GM19328 (cell line): Measurements from ENCODE around the gene DPP6.
"Not testable (repeated sequence)": the region's sequence is repeated elsewhere in the genome, so short reads cannot be mapped to it uniquely, and the experiment has no call there.

Experiments
- ATAC-seq: cut with Tn5 transposase; IDR thresholded peaks from one replicate; pipeline ENCODE4 v1.9.1; 2021; ENCODE audit warnings: mild to moderate bottlenecking, moderate library complexity; ENCODE audit not compliant: unreplicated experiment

DPP6 gene

GRCh38 chr7:154914308-154914995 is 862.3 kb downstream of the DPP6 start:
- ATAC-seq: no peak

DNA sequence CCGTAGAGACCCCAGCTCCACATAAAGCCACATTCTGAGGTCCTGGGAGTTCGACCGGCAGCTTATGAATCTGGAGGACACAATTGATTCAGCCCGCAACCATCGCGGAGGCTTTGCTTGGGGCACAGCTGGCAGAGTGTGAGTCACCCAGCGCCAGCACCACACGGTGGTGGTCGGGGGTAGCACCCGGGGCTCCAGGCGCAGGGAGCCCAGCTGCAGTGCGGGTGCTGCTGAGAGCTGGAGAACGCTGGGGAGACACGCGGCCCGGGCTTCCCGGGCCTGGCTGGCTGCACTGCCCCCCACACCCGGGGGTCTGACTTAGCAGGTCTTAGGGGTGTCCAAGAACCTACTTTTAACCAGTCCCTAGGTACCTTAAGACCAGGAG is 862.8 kb downstream of the DPP6 start:
- ATAC-seq: no peak

DNA sequence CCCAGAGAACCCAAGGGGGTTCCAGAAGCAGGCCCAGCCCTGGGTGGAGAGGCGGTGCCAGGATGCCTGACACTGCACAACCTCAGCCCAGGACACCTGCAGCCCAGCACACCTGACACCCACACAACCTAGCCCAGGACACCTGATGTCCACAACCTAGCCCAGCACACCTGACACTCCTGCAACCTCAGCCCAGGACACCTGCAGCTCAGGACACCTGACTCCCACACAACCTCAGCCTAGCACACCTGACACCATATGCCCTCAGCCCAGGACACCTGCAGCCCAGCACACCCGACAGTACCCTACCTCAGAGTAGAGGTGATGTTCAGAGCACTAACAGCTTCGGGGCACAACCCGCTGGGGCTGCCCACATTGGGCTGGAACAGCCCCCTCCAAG is 863.4 kb downstream of the DPP6 start:
- ATAC-seq: no peak

GRCh38 chr7:154916381-154916780 is 864.2 kb downstream of the DPP6 start:
- ATAC-seq: no peak

DNA sequence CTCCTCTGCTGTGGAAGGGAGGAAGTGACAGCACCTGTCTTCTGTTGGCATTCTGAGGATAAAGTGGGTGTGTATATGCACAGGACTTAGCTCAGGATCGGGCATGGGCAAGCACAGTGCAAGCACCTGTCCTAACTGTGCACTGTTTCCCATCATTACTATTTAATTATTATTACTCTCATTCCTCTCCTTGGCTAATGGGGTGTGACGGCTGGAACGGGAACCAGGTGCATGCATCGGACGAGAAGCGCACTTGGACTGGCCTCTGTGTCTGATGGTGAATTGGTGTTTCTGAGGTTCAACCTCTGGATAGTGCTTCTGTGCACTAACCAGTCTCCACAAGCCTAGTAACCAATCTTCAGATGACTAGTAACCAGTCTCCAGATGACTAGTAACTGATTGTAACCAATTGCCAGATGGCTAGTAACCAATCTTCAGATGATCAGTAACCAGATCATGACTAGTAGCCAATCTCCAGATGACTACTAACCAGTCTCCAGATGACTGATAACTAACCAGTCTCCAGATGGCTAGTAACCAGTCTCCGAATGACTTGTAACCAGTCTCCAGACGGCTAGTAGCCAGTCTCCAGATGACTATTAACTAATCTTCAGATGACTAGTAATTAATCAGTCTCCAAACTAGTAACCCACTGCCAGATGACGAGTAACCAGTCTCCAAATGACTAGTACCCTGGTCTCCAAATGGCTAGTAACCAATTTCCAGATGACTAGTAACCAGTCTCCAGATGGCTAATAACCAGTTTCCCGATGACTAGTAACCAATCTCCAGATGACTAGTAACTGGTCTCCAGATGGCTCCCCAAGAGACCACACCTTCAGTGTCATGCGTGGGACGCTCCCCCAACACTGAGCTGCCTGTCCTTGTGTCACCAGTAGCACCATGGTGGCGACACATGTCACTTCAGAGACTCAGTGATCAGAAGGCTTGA is 864.9 kb downstream of the DPP6 start:
- no peak for ATAC-seq

DNA sequence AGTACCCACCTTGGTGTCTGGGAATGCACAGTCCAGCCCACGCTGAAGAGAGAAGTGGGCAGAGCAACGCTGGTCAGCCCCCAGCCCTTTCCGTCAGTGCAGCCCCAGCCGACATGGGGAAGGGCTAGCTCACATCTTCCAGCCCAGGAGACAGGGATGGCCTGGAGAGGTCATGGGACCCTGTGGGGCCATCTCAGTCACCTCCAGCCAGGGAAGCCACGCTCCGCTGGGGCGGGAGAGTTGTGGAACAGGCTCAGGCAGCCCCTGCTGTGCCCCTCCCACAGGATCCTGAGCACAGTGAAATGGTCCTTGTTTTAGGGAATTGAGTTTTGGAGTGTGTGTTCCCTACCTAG is 865.6 kb downstream of the DPP6 start:
- ATAC-seq: no peak

DNA sequence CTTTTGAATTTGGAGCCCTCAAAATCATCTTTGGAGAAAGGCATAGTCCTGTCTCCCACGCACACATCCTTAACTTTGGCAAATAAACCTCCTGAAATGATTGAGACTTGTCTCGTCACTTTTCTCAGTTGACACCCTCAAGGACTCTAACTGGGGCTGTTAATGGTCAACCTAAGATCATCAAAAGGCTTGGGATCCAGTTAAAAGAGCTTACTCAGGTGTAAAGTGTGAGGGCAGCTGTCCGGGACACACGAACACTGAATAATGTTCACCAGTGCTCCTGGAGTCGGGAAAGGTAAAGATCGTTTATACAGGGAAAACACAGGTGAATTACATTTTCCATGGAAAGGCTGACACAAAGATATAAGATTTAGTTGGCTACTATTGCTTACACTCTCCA is 866.1 kb downstream of the DPP6 start:
- ATAC-seq: no peak

- no peak for ATAC-seq
Observed at GRCh38 chr7:154918741-154919140, 866.5 kb downstream of the DPP6 start.

GRCh38 chr7:154919344-154920225 is 867.4 kb downstream of the DPP6 start:
- ATAC-seq: no peak

DNA sequence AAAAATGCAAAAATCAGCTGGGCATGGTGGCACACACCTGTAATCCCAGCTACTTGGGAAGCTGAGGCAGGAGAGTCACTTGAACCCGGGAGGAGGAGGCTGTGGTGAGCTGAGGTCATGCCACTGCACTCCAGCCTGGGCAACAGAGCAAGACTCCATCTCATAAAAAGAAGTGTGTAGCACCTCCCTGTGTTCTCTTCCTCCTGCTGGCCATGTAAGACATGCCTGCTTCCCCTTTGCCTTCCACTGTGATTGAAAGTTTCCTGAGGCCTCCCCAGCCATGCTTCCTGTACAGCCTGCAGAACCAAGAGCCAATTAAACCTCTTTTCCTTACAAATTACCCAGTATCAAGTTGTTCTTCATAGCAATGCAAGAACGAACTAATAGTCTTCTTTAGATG is 870.3 kb downstream of the DPP6 start:
- ATAC-seq: not testable (repeated sequence)

DNA sequence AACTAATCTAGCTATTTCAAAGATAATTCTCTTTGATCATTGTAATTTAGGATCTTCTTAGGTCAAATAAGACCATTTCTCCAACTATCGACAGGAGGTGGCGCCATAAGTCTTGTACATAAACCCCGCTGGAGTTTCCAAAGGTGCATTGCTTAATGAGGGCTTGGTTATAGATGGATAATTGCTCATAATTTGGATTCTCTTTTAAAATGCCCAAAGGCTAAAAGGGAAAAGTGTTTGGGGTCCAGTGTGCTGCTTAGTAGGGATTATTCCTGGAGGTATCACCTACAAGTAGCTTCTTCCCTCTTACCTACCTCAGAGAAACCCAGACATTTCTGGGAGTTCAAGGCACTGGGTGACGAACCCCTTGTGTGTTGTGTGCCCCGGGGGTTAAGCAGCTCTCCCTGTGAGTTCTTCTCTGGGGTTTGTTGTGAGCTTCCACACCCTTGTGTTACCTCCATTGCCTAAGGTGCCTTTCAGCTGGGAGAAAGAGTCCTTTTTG is 875.5 kb downstream of the DPP6 start:
- ATAC-seq: peak; percentile 36

- peak; percentile 85 for ATAC-seq
Observed at GRCh38 chr7:154928136-154929005, 876.2 kb downstream of the DPP6 start.

- no peak for ATAC-seq
Observed at GRCh38 chr7:154929006-154929726, 877.0 kb downstream of the DPP6 start.

- no peak for ATAC-seq
Observed at GRCh38 chr7:154931906-154932305, 879.7 kb downstream of the DPP6 start.

DNA sequence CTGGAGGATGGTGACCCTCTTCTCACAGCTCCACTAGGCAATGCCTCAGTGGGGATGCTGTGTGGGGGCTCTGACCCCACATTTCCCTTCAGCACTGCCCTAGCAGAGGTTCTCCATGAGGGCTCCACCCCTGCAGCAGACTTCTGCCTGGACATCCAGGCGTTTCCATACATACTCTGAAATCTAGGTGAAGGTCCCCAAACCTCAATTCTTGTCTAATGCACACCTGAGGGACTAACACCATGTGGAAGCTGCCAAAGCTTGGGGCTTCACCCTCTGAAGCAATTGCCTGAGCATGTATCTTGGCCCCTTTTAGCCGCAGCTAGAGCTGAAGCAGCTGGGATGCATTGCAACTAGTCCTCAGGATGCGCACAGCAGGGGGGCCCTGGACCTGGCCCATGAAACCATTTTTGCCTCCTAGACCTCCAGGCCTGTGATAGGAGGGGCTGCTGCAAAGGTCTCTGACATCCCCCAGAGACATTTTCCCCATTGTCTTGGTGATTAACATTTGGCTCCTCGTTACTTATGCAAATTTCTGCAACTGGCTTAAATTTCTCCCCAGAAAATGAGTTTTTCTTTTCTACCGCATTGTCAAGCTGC is 882.3 kb downstream of the DPP6 start:
- ATAC-seq: not testable (repeated sequence)

DNA sequence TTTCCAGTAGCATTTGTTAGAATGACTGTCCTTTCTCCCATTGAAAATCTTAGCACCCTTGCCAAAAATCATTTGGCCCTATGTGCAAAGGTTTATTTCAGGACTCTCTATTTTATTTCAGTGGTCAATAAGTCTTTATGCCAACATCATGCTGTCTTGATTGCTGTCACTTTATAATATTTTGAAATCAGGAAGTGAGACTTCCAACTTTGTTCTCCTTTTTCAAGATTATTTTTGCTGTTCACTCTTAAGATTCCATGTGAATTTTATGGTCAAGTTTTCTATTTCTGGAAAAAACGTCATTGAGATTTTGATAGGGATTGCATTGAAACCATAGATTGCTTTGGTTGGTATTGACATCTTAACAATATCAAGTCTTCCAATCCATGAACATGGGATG is 885.6 kb downstream of the DPP6 start:
- no peak for ATAC-seq

DNA sequence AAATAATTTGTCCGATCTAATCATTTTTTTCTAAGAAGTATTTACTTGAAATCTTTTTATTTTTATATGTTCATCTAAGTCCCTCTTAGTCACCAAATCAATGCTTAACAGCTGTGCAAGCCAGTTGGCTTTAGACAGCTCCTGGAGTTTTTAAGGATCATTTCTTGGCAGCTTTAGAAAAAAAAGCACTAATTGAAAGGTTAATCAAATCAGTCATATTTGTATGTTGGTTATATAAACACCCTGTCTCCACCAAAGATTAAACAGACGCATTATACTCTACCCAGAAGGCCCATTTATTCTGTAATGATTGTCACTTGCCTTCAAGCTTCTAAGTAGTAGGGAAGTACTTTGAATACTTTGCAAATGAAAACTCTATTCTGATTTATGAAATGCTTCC is 890.5 kb downstream of the DPP6 start:
- no peak for ATAC-seq
